ENCODE data around the gene MDC1.
"Not testable (repeated sequence)": the region's sequence is repeated elsewhere in the genome, so short reads cannot be mapped to it uniquely, and the experiment has no call there.

MDC1 gene

DNA sequence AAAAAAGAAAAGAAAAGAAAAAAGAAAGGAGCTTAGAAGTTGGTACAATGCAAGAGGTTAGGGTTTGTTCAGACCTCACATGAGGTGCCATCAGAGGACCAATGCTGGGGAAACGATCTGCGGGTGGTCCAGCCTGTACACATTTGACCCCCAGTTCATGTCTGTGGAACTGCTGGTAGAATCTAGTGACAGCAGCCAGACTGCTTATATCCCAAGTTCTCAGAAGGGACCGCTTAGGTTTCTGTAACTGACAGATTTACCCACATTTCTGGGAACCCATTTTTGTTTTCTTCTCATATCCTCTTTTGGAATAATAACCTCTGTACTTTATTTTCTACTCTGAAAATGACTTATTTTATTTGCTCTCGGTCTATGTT, 35.3 kb downstream of the MDC1 start:
- H2AFZ ChIP-seq (ENCODE audit: low read depth, low read length), result no peak overlapping the region
- H3K4me1 ChIP-seq (ENCODE audit: insufficient read depth, low read length), result peaks cover 49% of the 10 kb centered on the region
- no peaks in the 10 kb centered on the region for H3K9me3 ChIP-seq (ENCODE audit: low read length)
- peaks cover 25% of the 10 kb centered on the region for H3K36me3 ChIP-seq (ENCODE audit: insufficient read depth, low read length)
- H3K4me3 ChIP-seq (ENCODE audit: low read length), result no peak overlapping the region
- H3K27me3 ChIP-seq (ENCODE audit: insufficient read depth, low read length), result no peaks in the 10 kb centered on the region

DNA sequence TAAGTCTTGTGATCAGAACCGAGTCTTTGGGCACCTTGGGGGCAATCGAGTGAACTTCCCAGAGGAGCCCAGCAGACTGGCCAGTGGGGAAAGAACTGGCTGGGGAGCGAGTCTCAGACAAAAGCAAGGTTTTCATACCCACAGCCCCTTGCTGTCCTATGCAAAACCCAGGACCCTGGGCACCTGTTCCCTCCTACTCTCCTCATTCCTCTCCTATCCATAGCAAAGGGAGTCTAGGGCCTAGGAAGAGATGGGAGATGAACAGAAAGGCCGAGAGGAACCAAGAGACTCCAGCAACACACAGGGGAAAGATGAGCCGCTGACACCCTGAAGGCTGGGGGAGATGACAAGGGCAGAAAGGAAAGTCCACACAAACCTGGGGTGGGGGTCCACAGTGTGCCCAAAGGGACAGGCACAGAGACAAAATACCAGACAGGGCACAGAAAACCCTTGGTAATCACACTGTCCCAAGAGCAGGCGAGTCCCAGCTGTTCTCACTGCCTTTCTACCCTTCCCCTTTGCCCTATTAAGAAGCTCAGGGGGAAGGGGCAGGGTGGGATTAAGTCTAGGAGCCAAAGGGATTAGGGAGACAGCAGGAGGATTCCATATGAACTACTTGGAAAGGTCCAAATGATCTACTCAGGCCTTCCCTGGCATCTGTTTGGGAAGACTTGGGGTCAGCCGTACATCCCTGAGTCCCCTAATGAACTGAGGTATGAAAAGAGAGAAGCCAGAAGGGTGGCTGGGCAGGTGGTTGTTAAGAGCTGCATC, 37.1 kb downstream of the MDC1 start:
- H3K36me3 ChIP-seq (ENCODE audit: insufficient read depth, low read length), result peaks cover 34% of the 10 kb centered on the region

DNA sequence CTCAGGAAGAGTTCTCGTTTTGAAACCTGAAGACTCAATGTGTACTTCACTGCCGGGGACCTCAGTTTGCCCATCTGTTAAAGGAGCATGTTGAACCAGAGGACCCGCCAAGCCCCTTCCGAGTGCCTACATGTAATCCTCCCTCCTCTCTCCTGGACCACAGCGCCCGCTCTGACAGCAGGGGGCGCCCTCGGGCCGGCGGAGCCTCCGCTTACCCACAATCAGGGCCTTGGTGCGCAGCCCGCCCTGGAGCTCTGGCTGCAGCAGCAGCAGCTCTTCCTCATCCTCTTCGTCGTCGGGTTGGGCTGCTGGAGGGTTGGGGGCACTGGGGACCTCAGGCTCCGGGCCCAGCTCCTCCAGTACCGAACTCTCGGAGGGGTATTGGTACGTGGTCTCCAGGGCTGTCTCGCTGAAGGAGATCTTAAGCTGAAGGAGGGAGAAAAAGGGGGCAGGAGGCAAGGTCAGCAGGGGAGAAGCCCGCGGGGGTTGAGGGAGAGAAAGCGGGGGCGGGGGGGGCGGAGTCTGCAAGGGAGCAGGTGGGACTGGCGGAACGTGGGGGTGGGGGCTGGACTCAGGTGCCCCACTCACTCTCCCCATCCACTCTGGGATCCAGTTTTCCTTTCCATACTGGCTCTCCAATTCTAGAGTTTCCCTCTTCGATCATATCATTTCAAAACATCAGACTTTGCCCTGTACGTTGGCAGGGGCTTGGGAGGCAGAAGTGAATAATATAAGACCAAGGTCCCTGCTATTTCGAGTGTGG, 37.9 kb downstream of the MDC1 start:
- no peak overlapping the region for H2AFZ ChIP-seq (ENCODE audit: low read depth, low read length)
- no peaks in the 10 kb centered on the region for H3K9me3 ChIP-seq (ENCODE audit: low read length)
- H3K4me3 ChIP-seq (ENCODE audit: low read length), result no peak overlapping the region
- no peaks in the 10 kb centered on the region for H3K27me3 ChIP-seq (ENCODE audit: insufficient read depth, low read length)
- H3K4me1 ChIP-seq (ENCODE audit: insufficient read depth, low read length), result peaks cover 28% of the 10 kb centered on the region
- peaks cover 34% of the 10 kb centered on the region for H3K36me3 ChIP-seq (ENCODE audit: insufficient read depth, low read length)

More for the DNA sequence above, 37.1 kb downstream of the MDC1 start:
- peaks cover 34% of the 10 kb centered on the region for H3K4me1 ChIP-seq (ENCODE audit: insufficient read depth, low read length)
- H3K4me3 ChIP-seq (ENCODE audit: low read length), result no peak overlapping the region
- H3K9me3 ChIP-seq (ENCODE audit: low read length), result no peaks in the 10 kb centered on the region
- no peaks in the 10 kb centered on the region for H3K27me3 ChIP-seq (ENCODE audit: insufficient read depth, low read length)
- no peak overlapping the region for H2AFZ ChIP-seq (ENCODE audit: low read depth, low read length)

DNA sequence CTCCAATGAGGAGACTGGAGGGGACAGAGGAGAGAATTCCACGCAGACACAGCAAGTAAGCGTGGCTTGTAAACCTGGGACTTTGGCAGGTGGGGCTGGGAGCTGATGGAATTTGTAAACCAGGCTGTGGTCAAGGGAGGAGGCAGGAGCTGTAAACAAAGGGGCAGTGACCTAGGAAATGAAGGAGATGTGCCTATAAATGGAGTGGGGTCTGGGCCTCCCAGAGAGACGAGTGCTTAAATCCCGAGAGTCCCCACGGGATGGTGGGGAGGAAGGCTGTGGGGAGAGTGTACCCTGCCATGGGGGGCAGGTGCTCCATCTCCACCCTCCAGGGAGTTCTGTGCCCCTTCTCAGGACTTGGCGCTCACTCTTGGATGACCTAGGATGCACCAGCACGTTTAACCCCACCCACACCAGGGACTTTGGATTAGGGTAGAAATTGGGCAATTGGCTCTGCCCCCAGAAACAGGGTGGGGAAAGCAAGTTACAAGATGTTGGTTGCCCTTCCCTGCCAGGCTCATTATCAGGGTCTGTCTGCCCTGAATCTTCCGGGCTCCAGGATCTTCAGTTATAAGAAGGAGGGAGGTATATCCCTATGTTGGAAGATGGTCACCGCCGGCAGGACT, 40.3 kb downstream of the MDC1 start:
- H2AFZ ChIP-seq (ENCODE audit: low read depth, low read length), result no peak overlapping the region
- no peaks in the 10 kb centered on the region for H3K27me3 ChIP-seq (ENCODE audit: insufficient read depth, low read length)
- H3K4me3 ChIP-seq (ENCODE audit: low read length), result no peak overlapping the region
- peaks cover 32% of the 10 kb centered on the region for H3K36me3 ChIP-seq (ENCODE audit: insufficient read depth, low read length)
- H3K9me3 ChIP-seq (ENCODE audit: low read length), result no peaks in the 10 kb centered on the region
- peaks cover 6% of the 10 kb centered on the region for H3K4me1 ChIP-seq (ENCODE audit: insufficient read depth, low read length)

DNA sequence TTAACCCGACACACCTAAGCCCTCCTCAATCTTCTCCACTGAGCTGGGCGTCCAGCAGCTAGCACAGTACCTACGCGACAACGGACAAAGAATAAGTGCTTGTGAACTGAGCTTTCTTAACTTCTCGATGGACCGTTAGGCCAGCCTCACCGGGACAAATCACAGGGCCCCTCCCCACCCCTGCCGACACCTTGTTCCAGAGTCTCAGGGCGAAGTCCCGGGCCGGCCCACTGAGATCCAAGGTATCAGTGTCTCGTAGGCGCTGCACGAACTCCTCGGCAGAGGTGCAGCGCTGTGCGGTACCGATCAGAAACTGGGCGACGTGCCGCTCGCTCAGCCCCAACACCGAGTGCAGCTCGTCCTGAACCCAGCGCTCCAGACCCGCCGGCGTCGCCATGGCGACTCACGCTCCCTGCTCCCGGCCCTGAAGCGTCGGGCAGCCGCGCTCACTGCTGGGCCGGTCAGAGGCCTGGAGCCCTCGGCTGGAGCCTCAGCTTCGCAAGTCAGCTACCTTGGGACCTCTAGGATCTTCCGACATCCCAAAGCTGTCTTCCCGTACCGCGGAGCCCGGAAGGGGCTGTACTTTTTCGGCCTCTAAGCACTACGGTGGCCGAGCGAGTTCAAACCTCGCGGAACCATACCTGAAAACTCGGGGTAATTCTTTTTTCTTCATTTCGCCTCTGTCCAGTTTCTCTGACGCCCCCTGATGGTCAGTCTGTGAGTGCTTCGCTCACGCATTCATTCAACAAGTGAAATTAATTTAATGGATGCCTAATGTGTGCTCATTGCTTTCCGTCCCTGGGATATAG, 44.4 kb downstream of the MDC1 start, which contains the start of gene DHX16:
Gene DHX16, minus strand, starts transcription at position 562 of the 809 bp plus-strand sequence. Its CDS starts 165 bp downstream, at position 397.
- no peaks in the 10 kb centered on the region for H3K9me3 ChIP-seq (ENCODE audit: low read length)
- peak within 1 kb of the TSS; percentile 7 for H2AFZ ChIP-seq (ENCODE audit: low read depth, low read length)
- peak within 1 kb of the TSS; percentile 83 for H3K4me3 ChIP-seq (ENCODE audit: low read length)
- peaks cover 7% of the 10 kb centered on the region for H3K4me1 ChIP-seq (ENCODE audit: insufficient read depth, low read length)
- H3K36me3 ChIP-seq (ENCODE audit: insufficient read depth, low read length), result peaks cover 37% of the 10 kb centered on the region
- H3K27me3 ChIP-seq (ENCODE audit: insufficient read depth, low read length), result no peaks in the 10 kb centered on the region

DNA sequence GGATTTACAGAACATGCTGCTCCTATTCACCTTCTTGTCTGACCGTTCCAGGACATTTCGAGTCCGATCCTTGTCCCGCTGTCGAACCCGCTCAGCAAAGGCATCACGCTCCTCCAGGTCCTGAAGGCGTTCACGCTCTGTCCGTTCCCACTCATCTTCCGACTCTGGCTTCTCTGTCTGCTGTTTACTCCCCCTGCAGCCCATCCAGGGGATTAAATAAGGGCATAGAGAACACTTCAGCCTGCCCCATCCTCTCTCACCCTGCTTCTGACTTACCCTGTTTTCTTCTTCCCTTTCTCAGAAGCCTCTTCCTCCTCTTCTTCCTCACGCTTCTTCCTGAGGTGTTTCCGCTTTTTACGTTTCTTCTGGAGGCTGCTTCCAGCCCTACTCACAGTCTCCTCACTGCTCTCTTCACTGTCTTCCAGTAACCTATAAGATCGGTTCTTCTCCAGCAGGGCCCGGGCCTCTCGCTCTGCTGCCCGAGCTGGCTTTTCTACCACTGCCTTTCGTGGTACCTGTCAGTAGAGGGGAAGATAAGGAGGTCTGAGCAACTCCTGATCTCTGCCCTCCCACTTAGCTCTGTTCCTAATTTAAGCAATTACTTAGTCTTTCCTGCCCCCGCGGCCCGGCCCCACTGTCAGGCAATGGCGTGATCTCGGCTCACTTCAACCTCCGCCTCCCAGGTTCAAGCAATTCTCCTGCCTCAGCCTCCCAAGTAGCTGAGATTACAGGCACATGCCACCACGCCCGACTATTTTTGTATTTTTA, 46.1 kb downstream of the MDC1 start:
- Histone ChIP-seq H3K4me1 (ENCODE audit: insufficient read depth, low read length) (peaks cover 7% of the 10 kb centered on the region), H3K27me3 (ENCODE audit: insufficient read depth, low read length) (no peaks in the 10 kb centered on the region), H3K9me3 (ENCODE audit: low read length) (no peaks in the 10 kb centered on the region), H3K4me3 (ENCODE audit: low read length) (no peak overlapping the region), H3K36me3 (ENCODE audit: insufficient read depth, low read length) (peaks cover 33% of the 10 kb centered on the region), H2AFZ (ENCODE audit: low read depth, low read length) (no peak overlapping the region)

DNA sequence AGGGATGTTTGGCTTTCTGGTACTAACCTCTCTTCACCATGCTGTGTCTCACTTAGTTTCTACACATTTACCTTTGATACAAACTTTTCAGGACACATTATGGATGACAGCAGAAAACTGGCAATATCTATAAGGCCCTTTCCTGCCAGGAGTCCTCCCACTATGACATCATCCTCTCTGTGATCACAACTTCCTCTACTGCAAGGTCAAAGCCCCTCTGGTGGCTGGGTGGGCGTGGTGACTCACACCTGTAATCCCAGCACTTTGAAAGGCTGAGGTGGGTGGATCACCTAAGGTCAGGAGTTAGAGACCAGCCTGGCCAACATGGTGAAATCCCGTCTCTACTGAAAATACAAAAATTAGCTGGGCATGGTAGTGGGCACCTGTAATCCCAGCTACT, 50.8 kb downstream of the MDC1 start:
- peaks cover 73% of the 10 kb centered on the region for H3K36me3 ChIP-seq (ENCODE audit: insufficient read depth, low read length)
- not testable (repeated sequence) for H3K27me3 ChIP-seq (ENCODE audit: insufficient read depth, low read length); H2AFZ ChIP-seq (ENCODE audit: low read depth, low read length)

DNA sequence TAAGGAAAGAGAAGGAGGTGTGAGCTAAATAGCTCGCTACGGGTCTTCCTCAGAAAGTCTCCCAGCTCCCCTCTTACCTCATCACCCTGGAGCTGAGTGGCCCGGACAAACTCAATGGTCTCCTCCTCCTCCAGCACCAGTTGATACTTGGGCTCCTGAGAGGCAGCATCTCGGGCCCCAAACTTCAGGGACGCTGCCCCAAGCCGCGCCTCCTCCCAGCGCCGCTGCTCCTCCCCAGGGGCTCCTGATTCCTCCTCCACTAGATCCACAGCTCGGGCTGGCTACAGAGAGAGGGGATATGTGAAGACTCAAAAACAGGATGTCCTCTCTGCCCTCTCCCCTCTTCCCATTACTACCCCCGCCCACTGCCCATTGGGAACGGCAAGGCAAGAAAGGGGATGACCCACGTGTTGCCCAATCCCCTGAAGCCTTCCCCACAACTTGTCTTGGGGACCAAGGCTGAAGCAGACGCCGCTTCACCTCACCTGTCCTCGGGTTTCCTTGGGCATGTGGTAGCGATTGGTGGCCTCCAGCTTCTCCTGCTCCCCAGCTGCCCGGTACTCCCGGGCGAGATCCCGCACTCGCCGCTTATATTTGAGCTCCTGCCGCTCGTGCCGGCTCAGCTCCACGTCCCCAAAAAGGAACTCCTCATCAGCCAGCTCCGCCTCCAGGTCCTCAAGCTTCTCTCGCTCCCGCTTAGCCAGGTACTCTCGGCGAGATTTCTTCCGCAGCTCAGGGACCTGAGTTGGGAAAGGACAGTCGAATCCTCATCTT, 51.9 kb downstream of the MDC1 start:
- no peaks in the 10 kb centered on the region for H3K9me3 ChIP-seq (ENCODE audit: low read length)
- H3K4me3 ChIP-seq (ENCODE audit: low read length), result no peak overlapping the region
- H3K27me3 ChIP-seq (ENCODE audit: insufficient read depth, low read length), result no peaks in the 10 kb centered on the region
- H3K36me3 ChIP-seq (ENCODE audit: insufficient read depth, low read length), result peaks cover 69% of the 10 kb centered on the region
- no peak overlapping the region for H2AFZ ChIP-seq (ENCODE audit: low read depth, low read length)
- H3K4me1 ChIP-seq (ENCODE audit: insufficient read depth, low read length), result no peaks in the 10 kb centered on the region

More for the DNA sequence above, 50.8 kb downstream of the MDC1 start:
- not testable (repeated sequence) for H3K4me1 ChIP-seq (ENCODE audit: insufficient read depth, low read length); H3K4me3 ChIP-seq (ENCODE audit: low read length); H3K9me3 ChIP-seq (ENCODE audit: low read length)

DNA sequence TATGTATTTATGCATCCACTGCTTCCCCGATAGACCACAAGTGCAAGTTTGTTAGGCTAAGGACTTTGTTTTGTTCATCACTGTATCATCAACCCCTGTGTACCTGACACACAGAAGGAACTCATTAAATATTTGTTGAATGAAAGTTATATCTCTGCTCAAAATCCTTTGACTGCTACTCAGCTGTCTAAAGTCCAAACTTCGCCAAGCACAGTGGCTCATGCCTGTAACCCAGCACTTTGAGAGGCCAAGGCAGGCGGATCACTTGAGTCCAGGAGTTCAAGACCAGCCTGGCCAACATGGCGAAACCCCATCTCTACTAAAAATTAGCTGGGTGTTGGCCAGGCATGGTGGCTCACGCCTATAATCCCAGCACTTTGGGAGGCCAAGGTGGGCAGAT, 59.2 kb downstream of the MDC1 start:
- H3K4me3 ChIP-seq (ENCODE audit: low read length); H3K9me3 ChIP-seq (ENCODE audit: low read length); H3K27me3 ChIP-seq (ENCODE audit: insufficient read depth, low read length); H2AFZ ChIP-seq (ENCODE audit: low read depth, low read length); H3K4me1 ChIP-seq (ENCODE audit: insufficient read depth, low read length): not testable (repeated sequence)
- H3K36me3 ChIP-seq (ENCODE audit: insufficient read depth, low read length), result peaks cover 83% of the 10 kb centered on the region

DNA sequence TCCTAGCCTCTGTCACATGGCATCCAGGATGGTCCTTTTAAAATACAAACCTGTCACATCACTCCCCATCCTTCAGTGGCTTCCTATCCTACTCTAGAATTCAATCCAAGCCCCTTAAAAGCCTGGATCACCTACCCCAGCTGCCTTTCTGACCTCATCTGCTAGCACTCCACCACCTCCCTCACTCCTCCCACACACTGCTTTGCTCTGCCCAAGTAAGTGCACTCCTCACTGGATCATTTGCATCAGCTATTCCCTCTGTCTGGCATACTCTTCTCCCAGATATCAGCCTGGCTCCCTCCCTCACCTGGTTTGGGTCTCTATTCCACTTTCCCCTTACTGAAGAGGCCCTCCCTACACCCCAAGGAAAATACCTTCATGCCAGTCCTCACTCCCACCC, 59.6 kb downstream of the MDC1 start:
- Histone ChIP-seq H3K27me3 (ENCODE audit: insufficient read depth, low read length) (no peaks in the 10 kb centered on the region), H3K4me3 (ENCODE audit: low read length) (no peak overlapping the region), H3K4me1 (ENCODE audit: insufficient read depth, low read length) (no peaks in the 10 kb centered on the region), H3K9me3 (ENCODE audit: low read length) (no peaks in the 10 kb centered on the region), H3K36me3 (ENCODE audit: insufficient read depth, low read length) (peaks cover 83% of the 10 kb centered on the region), H2AFZ (ENCODE audit: low read depth, low read length) (no peak overlapping the region)

DNA sequence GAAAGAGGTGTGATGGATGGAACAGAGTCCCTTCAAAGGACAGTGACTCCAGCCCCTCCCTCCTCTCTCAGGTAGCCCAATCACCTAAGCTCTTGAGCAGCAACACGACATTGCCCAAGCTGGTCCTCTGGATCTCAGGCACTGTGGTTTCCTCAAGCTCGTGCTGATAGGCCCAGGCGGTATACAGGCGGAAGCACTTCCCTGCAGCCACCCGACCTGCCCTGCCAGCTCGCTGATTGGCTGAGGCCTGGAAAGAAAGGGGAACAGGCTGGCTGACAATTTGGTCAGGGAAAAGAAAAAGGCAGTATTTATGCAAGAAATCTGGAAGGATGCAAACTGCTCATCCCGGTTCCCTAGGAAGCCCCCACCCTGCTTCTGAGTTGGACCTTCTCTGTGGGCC, 60.6 kb downstream of the MDC1 start:
- peaks cover 83% of the 10 kb centered on the region for H3K36me3 ChIP-seq (ENCODE audit: insufficient read depth, low read length)

DNA sequence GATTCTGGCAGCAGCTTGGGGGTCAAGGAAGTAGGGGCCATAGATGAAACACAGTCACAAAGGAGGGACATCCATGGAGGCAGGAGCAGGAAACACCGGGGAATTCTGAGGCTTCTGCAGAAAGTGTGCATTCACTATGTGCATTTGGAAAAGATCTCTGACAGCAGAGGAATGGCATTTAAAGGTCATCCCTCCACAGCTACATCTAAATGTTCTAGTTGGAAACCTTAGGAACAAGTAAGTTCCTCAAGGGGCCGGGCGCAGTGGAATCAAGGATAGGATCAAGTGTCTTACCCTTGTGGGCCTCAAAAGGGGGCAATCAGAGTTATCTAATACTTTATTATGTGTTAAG, 61.4 kb downstream of the MDC1 start:
- peaks cover 86% of the 10 kb centered on the region for H3K36me3 ChIP-seq (ENCODE audit: insufficient read depth, low read length)

More for the DNA sequence above, 60.6 kb downstream of the MDC1 start:
- no peak overlapping the region for H2AFZ ChIP-seq (ENCODE audit: low read depth, low read length)
- H3K27me3 ChIP-seq (ENCODE audit: insufficient read depth, low read length), result no peaks in the 10 kb centered on the region
- H3K9me3 ChIP-seq (ENCODE audit: low read length), result no peaks in the 10 kb centered on the region
- no peaks in the 10 kb centered on the region for H3K4me1 ChIP-seq (ENCODE audit: insufficient read depth, low read length)
- no peak overlapping the region for H3K4me3 ChIP-seq (ENCODE audit: low read length)

More for the DNA sequence above, 61.4 kb downstream of the MDC1 start:
- Histone ChIP-seq H2AFZ (ENCODE audit: low read depth, low read length) (no peak overlapping the region), H3K4me1 (ENCODE audit: insufficient read depth, low read length) (no peaks in the 10 kb centered on the region), H3K4me3 (ENCODE audit: low read length) (no peak overlapping the region), H3K9me3 (ENCODE audit: low read length) (no peaks in the 10 kb centered on the region), H3K27me3 (ENCODE audit: insufficient read depth, low read length) (no peaks in the 10 kb centered on the region)

Measured in neuron (in vitro differentiated cells).